ENCODE measurements around the gene PLXNA3. TPM values are rescaled to one million over a fixed set of nuclear protein-coding genes. Genes with fewer than 3 reads are reported as not detected.

The PLXNA3 gene
- total RNA-seq, 1 experiment from 2014 or later, result 128 TPM

DNA sequence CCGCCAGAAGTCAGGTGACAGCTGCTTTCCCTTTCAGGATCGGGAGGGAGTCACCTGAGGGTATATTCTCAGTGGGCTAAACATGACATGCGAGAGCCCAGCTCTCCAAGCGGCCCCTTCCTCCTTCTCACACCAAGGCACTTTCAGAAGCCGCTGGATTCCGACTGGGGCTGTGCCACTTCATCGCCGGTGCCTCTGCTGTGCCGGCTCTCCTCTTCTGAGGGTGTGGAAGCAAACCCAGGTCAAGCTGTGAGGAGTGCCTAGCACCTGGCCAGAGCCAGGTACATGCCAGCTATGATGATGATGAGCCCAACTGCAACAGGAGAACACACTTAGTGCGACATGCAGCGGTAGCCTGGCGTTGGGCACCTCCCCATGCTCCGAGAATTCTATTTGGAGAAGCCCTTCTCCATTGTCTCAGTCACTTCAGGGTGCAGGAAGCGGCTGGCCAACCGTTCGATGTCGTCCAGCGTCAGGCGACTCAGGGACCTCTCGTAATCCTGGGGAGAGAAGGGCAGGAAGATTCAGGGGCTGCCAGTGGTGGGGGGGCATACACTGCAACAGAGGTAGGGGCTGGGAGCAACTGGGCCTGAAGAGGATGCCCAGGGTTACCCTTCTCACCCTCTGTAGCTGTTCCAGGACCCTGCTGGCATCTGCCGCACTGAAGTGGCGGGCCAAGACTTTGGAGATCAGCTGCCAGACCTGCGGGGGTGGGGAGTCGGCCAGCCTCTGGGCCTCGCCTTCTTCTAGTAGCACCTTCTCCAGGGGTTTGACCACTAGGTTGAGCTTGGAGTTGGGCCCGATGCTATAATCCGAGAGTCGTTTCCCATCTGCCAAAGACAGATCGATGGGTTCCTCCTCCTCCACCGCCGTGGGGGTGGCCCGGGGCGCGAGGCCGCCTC lies 27.3 kb downstream of the PLXNA3 start:
- Histone ChIP-seq H3K4me3 (ENCODE audit: low read depth in 2 of 2, low read length in 2 of 2) (peak overlapping the region; percentile 63 to 71), H3K27me3 (ENCODE audit: control insufficient read depth, insufficient read depth, low read length) (no peaks in the 10 kb centered on the region), H3K9me3 (ENCODE audit: control insufficient read depth, insufficient read depth, low read depth, low read length) (no peaks in the 10 kb centered on the region), H3K36me3 (ENCODE audit: control insufficient read depth, insufficient read depth, low read length) (no peaks in the 10 kb centered on the region), H3K4me1 (ENCODE audit: control insufficient read depth, insufficient read depth, low read length) (peaks cover 28% of the 10 kb centered on the region), H3K27ac (ENCODE audit: low read length) (peak overlapping the region; percentile 78)
- intact Hi-C loops (cut with micrococcal nuclease; ENCODE audit: unreplicated experiment), result no loop called here
- BruUV-seq (replicated peaks), result no TSS peak
- TF ChIP-seq TCF7L2 (IDR thresholded peaks at IDR 0.05; ENCODE audit: low read depth, low read length) (no peak), SIN3A (IDR thresholded peaks at IDR 0.05; ENCODE audit: borderline replicate concordance, insufficient read depth, low read depth, low read length) (no peak), POLR2AphosphoS5 (IDR thresholded peaks at IDR 0.05; ENCODE audit: low read depth, low read length) (no peak)
- TF ChIP-seq, protein P1, sequence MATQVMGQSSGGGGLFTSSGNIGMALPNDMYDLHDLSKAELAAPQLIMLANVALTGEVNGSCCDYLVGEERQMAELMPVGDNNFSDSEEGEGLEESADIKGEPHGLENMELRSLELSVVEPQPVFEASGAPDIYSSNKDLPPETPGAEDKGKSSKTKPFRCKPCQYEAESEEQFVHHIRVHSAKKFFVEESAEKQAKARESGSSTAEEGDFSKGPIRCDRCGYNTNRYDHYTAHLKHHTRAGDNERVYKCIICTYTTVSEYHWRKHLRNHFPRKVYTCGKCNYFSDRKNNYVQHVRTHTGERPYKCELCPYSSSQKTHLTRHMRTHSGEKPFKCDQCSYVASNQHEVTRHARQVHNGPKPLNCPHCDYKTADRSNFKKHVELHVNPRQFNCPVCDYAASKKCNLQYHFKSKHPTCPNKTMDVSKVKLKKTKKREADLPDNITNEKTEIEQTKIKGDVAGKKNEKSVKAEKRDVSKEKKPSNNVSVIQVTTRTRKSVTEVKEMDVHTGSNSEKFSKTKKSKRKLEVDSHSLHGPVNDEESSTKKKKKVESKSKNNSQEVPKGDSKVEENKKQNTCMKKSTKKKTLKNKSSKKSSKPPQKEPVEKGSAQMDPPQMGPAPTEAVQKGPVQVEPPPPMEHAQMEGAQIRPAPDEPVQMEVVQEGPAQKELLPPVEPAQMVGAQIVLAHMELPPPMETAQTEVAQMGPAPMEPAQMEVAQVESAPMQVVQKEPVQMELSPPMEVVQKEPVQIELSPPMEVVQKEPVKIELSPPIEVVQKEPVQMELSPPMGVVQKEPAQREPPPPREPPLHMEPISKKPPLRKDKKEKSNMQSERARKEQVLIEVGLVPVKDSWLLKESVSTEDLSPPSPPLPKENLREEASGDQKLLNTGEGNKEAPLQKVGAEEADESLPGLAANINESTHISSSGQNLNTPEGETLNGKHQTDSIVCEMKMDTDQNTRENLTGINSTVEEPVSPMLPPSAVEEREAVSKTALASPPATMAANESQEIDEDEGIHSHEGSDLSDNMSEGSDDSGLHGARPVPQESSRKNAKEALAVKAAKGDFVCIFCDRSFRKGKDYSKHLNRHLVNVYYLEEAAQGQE (IDR thresholded peaks at IDR 0.05; ENCODE audit: insufficient read depth in 1 of 2, low read depth in 2 of 2, low read length in 1 of 2), result no peak
- TF ChIP-seq, protein P2, sequence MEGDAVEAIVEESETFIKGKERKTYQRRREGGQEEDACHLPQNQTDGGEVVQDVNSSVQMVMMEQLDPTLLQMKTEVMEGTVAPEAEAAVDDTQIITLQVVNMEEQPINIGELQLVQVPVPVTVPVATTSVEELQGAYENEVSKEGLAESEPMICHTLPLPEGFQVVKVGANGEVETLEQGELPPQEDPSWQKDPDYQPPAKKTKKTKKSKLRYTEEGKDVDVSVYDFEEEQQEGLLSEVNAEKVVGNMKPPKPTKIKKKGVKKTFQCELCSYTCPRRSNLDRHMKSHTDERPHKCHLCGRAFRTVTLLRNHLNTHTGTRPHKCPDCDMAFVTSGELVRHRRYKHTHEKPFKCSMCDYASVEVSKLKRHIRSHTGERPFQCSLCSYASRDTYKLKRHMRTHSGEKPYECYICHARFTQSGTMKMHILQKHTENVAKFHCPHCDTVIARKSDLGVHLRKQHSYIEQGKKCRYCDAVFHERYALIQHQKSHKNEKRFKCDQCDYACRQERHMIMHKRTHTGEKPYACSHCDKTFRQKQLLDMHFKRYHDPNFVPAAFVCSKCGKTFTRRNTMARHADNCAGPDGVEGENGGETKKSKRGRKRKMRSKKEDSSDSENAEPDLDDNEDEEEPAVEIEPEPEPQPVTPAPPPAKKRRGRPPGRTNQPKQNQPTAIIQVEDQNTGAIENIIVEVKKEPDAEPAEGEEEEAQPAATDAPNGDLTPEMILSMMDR (IDR thresholded peaks at IDR 0.05), result no peak
- ChIA-PET CTCF (no interaction called here), POLR2A (no interaction called here)
- no peak for DNase-seq (ENCODE audit: low read depth, low spot score)
- in situ Hi-C loops (cut with HindIII; ENCODE audit: low pct_unique_long_range_greater_than_20kb, low sequenced_read_pairs), result no loop called here
- no peak for ATAC-seq

DNA sequence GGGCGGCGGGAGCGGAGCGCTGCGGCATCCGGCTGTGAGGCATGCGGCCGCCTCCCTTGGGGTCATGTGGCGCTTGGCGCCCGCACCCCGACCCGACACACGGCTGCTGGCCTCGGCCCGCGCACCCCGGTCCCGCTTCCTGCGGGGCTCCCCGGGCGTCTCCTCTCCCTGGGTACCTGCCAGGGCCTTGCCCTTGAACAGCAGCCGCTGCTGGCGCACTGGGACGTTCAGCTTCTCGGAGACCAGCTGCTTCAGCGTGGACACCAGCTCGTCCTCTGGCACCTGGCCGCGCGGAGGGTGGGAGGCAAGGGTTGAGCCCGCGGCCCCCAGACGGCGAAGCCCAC lies 27.9 kb downstream of the PLXNA3 start:
- peaks cover 28% of the 10 kb centered on the region for H3K4me1 ChIP-seq (ENCODE audit: control insufficient read depth, insufficient read depth, low read length)
- intact Hi-C loops (cut with micrococcal nuclease; ENCODE audit: unreplicated experiment), result no loop called here
- TF ChIP-seq, protein P1 (IDR thresholded peaks at IDR 0.05; ENCODE audit: insufficient read depth in 1 of 2, low read depth in 2 of 2, low read length in 1 of 2), result no peak
- TF ChIP-seq SIN3A (IDR thresholded peaks at IDR 0.05; ENCODE audit: borderline replicate concordance, insufficient read depth, low read depth, low read length) (no peak), TCF7L2 (IDR thresholded peaks at IDR 0.05; ENCODE audit: low read depth, low read length) (no peak), POLR2AphosphoS5 (IDR thresholded peaks at IDR 0.05; ENCODE audit: low read depth, low read length) (no peak)
- TF ChIP-seq, protein P2 (IDR thresholded peaks at IDR 0.05), result no peak
- no peaks in the 10 kb centered on the region for H3K36me3 ChIP-seq (ENCODE audit: control insufficient read depth, insufficient read depth, low read length)
- H3K27ac ChIP-seq (ENCODE audit: low read length), result peak overlapping the region; percentile 78
- DNase-seq (ENCODE audit: low read depth, low spot score) (no peak), ATAC-seq (peak; percentile 0; the same call in 1 of the 2 replicates)
- no peaks in the 10 kb centered on the region for H3K27me3 ChIP-seq (ENCODE audit: control insufficient read depth, insufficient read depth, low read length)
- no TSS peak for BruUV-seq (replicated peaks)
- no peaks in the 10 kb centered on the region for H3K9me3 ChIP-seq (ENCODE audit: control insufficient read depth, insufficient read depth, low read depth, low read length)
- in situ Hi-C loops (cut with HindIII; ENCODE audit: low pct_unique_long_range_greater_than_20kb, low sequenced_read_pairs), result no loop called here
- ChIA-PET CTCF (no interaction called here), POLR2A (no interaction called here)
- H3K4me3 ChIP-seq (ENCODE audit: low read depth in 2 of 2, low read length in 2 of 2), result peak overlapping the region; percentile 63 to 71

All from Panc1 (cell line).